OCI-LY7 (cell line): ENCODE measurements around the gene CYP4A22. TPM values are rescaled to one million over a fixed set of nuclear protein-coding genes. Genes with fewer than 3 reads are reported as not detected.

Source experiments
- BruUV-seq: library from RNA; stranded (reverse); fragments of 400-500 nt; replicated peaks from 2 replicates; lab custom pipeline; 2021; lab: Mats Ljungman, UMichigan
- CTCF ChIA-PET: fragments of 300-600 bp; sonication (Branson Sonifier 250); formaldehyde crosslinking; loops from one replicate; lab custom pipeline; 2022; ENCODE audit warnings: antibody characterized with exemption; ENCODE audit not compliant: unreplicated experiment; lab: Charles Lee
- POLR2A ChIA-PET: fragments of 300-600 bp; sonication (Branson Sonifier 250); formaldehyde crosslinking; loops from one replicate; lab custom pipeline; 2022; ENCODE audit warnings: antibody characterized with exemption; lab: Charles Lee
- DNase-seq: peaks from one replicate; pipeline ENCODE4 v3.0.0-alpha.2; 2015; ENCODE audit warnings: low spot score
- H2AFZ ChIP-seq: fragments of 200-600 bp; sonication (generic), shearing (Covaris generic); 2 replicates; pipeline ENCODE4 v1.6.1; 2014; ENCODE audit warnings: mild to moderate bottlenecking, antibody characterized with exemption, low read length, moderate library complexity
- H3K27ac ChIP-seq: fragments of 200-600 bp; sonication (generic); 2 replicates; pipeline ENCODE4 v1.5.1; 2014; ENCODE audit warnings: mixed run types, low read depth, mild to moderate bottlenecking, moderate library complexity, low read length, inconsistent platforms; ENCODE audit not compliant: poor library complexity, severe bottlenecking
- H3K36me3 ChIP-seq: fragments of 200-600 bp; sonication (generic); 2 replicates; pipeline ENCODE4 v1.6.1; 2014; ENCODE audit warnings: mild to moderate bottlenecking, antibody characterized with exemption, low read length, moderate library complexity, mixed read lengths; ENCODE audit not compliant: insufficient read depth
- H3K4me1 ChIP-seq: fragments of 200-600 bp; sonication (generic); 2 replicates; pipeline ENCODE4 v1.5.1; 2014; ENCODE audit warnings: mild to moderate bottlenecking, low read length; ENCODE audit not compliant: insufficient read depth, poor library complexity, severe bottlenecking
- H3K4me2 ChIP-seq: fragments of 200-600 bp; sonication (generic); 2 replicates; pipeline ENCODE4 v1.6.1; 2014; ENCODE audit warnings: mild to moderate bottlenecking, low read length
- H3K4me3 ChIP-seq: fragments of 200-600 bp; sonication (generic); 2 replicates; pipeline ENCODE4 v1.5.1; 2014; ENCODE audit warnings: mild to moderate bottlenecking, low read depth, low read length; ENCODE audit not compliant: poor library complexity, severe bottlenecking
- H3K79me2 ChIP-seq: fragments of 200-600 bp; sonication (generic); 2 replicates; pipeline ENCODE4 v1.6.1; 2016; ENCODE audit warnings: low read depth, mild to moderate bottlenecking, low read length, moderate library complexity, mixed read lengths; ENCODE audit not compliant: insufficient read depth
- H3K9me2 ChIP-seq: fragments of 200-600 bp; sonication (generic); 2 replicates; pipeline ENCODE4 v1.6.1; 2016; ENCODE audit warnings: mild to moderate bottlenecking, low read length, mixed read lengths; ENCODE audit not compliant: insufficient read depth
- H3K9me3 ChIP-seq: fragments of 200-600 bp; sonication (generic); 2 replicates; pipeline ENCODE4 v1.6.1; 2014; ENCODE audit warnings: mild to moderate bottlenecking, mixed run types, low read length, mixed read lengths
- H4K20me1 ChIP-seq: fragments of 200-600 bp; sonication (generic); 2 replicates; pipeline ENCODE4 v1.6.1; 2014; ENCODE audit warnings: mild to moderate bottlenecking, antibody characterized with exemption, low read length, moderate library complexity, mixed read lengths; ENCODE audit not compliant: insufficient read depth
- EZH2phosphoT487 ChIP-seq: fragments of 200-600 bp; sonication (generic); IDR thresholded peaks from 2 replicates; pipeline ENCODE4 v1.6.1; 2018; ENCODE audit warnings: low read depth, borderline replicate concordance, mild to moderate bottlenecking, mixed run types, antibody characterized with exemption, low read length, moderate library complexity, mixed read lengths
- intact Hi-C: fragments of 100-400 bp; cut with micrococcal nuclease; formaldehyde crosslinking; loops from one replicate; pipeline ENCODE4 v1.10.0; 2022; ENCODE audit not compliant: unreplicated experiment
- total RNA-seq, 2 experiments: library from RNA; depleted of rRNA in 1 of 2; stranded (reverse); fragments of >200 nt in 1 of 2; shearing (Covaris generic) in 1 of 2; gene quantifications; 2 replicates each; pipeline ENCODE4 v1.2.3, GENCODE V29; 2014 to 2022
- TF ChIP-seq, protein P1 (sequence below): fragments of 200-600 bp; sonication (generic); conservative IDR thresholded peaks from 2 replicates; pipeline ENCODE4 v1.5.1; 2014; ENCODE audit warnings: mild to moderate bottlenecking, antibody characterized with exemption, low read length, moderate library complexity, mixed read lengths

Gene CYP4A22
- total RNA-seq, 2 experiments from 2014 or later = not detected

DNA sequence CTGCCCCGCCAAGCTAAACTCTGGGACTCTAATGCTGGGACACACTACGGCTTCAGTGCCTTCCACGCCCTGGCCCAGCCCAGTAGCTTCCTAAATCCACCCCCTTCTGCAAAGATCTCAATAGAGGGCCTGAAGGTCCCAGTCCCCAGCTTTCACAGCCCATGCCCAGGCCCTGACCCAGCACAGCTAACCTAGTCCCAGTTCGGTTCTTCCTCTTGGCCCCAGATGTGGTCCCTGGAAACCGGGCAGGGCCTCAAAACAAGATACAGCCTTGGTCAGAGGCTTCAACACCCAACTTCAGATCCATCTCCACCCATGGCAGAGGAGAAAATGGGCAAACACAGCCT is 53.2 kb downstream of the CYP4A22 start:
- TF ChIP-seq, protein P1, sequence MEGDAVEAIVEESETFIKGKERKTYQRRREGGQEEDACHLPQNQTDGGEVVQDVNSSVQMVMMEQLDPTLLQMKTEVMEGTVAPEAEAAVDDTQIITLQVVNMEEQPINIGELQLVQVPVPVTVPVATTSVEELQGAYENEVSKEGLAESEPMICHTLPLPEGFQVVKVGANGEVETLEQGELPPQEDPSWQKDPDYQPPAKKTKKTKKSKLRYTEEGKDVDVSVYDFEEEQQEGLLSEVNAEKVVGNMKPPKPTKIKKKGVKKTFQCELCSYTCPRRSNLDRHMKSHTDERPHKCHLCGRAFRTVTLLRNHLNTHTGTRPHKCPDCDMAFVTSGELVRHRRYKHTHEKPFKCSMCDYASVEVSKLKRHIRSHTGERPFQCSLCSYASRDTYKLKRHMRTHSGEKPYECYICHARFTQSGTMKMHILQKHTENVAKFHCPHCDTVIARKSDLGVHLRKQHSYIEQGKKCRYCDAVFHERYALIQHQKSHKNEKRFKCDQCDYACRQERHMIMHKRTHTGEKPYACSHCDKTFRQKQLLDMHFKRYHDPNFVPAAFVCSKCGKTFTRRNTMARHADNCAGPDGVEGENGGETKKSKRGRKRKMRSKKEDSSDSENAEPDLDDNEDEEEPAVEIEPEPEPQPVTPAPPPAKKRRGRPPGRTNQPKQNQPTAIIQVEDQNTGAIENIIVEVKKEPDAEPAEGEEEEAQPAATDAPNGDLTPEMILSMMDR = no peak
- TF ChIP-seq EZH2phosphoT487 = no peak
- Histone ChIP-seq H3K4me2 (no peak overlapping the region), H3K36me3 (no peaks in the 10 kb centered on the region), H4K20me1 (no peaks in the 10 kb centered on the region), H3K79me2 (no peaks in the 10 kb centered on the region), H3K4me1 (no peaks in the 10 kb centered on the region), H3K9me3 (no peaks in the 10 kb centered on the region), H2AFZ (no peak overlapping the region), H3K9me2 (no peaks in the 10 kb centered on the region), H3K27ac (no peak overlapping the region), H3K4me3 (no peak overlapping the region)
- no peak for DNase-seq
- BruUV-seq = no TSS peak
- POLR2A ChIA-PET = interaction anchor here (0.9 kb wide), 1 partner anchor 10 kb away, joined by 4 read pairs; no protein-coding TSS in a partner anchor
- intact Hi-C loops = loop anchor here (5.0 to 10.0 kb wide), 2 partner anchors 57 to 524 kb away; no protein-coding TSS in a partner anchor
- CTCF ChIA-PET = no interaction called here

DNA sequence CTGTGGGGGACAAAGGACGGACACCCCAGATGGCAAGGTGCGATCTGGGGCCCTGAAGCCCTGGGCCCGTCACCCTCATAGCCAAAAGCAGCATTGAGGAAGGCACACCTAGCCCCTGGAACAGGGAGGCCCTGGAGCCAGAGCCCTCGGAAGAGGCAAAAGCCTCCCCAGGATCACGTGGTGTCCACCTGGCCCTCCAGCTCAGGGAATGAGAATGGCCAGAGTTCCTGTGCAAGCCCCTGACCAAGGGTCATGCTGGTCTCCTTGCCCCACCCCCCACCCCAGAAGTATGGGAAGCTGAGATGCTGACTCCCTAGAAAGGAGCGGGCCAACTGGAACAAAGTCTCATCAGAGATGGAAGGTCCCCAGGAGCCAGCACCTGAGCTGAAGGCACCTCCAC is 53.6 kb downstream of the CYP4A22 start:
- Histone ChIP-seq H3K9me2 (no peaks in the 10 kb centered on the region), H3K27ac (no peak overlapping the region), H2AFZ (no peak overlapping the region), H3K4me1 (no peaks in the 10 kb centered on the region), H3K4me3 (no peak overlapping the region), H3K36me3 (no peaks in the 10 kb centered on the region), H3K4me2 (no peak overlapping the region), H4K20me1 (no peaks in the 10 kb centered on the region), H3K79me2 (no peaks in the 10 kb centered on the region), H3K9me3 (no peaks in the 10 kb centered on the region)
- DNase-seq = no peak
- ChIA-PET CTCF (no interaction called here), POLR2A (no interaction called here)
- TF ChIP-seq EZH2phosphoT487 = no peak
- TF ChIP-seq, protein P1 = no peak
- no TSS peak for BruUV-seq
- intact Hi-C loops = loop anchor here (5.0 to 10.0 kb wide), 2 partner anchors 56 to 524 kb away; no protein-coding TSS in a partner anchor

DNA sequence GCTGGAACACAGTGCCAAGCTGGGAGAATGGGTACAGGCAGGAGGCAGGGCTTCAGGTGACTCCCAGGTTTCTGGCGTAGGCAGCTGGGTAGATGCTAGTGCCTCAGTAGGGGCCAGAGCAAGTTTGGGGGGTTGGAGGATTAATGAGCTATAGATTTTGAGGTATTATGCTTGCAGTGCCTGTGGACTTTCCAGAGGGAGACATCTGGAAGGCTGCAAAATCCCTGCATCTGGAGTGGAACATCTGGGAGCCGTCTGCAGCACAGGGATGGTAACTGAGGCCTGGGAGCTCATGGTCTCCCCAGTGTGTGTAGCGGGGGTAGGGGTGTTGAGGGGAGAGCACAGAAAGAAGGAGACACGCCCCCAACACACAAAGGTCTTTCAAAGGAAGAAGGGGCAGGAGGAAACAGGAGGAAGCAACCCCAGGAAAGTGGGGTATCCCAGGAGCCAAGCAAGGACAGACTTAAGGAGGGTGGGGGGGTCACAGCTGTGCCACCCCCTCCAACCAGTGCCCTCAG is 54.8 kb downstream of the CYP4A22 start:
- BruUV-seq = no TSS peak
- H3K27ac ChIP-seq = no peak overlapping the region
- CTCF ChIA-PET = interaction anchor here (1.1 to 2.2 kb wide), 2 partner anchors 13 to 534 kb away, joined by 5 to 6 read pairs; no protein-coding TSS in a partner anchor
- no peak for DNase-seq
- POLR2A ChIA-PET = no interaction called here
- H4K20me1 ChIP-seq = no peaks in the 10 kb centered on the region
- no peaks in the 10 kb centered on the region for H3K79me2 ChIP-seq
- H3K36me3 ChIP-seq = no peaks in the 10 kb centered on the region
- H3K9me2 ChIP-seq = no peaks in the 10 kb centered on the region
- no peak overlapping the region for H2AFZ ChIP-seq
- no peaks in the 10 kb centered on the region for H3K9me3 ChIP-seq
- no peak overlapping the region for H3K4me2 ChIP-seq
- no peak overlapping the region for H3K4me3 ChIP-seq
- TF ChIP-seq, protein P1 = no peak
- no peak for TF ChIP-seq EZH2phosphoT487
- no peaks in the 10 kb centered on the region for H3K4me1 ChIP-seq
- intact Hi-C loops = loop anchor here (5.0 to 10.0 kb wide), 2 partner anchors 55 to 523 kb away; no protein-coding TSS in a partner anchor
